HG03066 (cell line): ENCODE data around the gene TM6SF1.

Experiments used
- ATAC-seq: cut with Tn5 transposase; IDR thresholded peaks from one replicate; pipeline ENCODE4 v1.9.1; 2021; ENCODE audit warnings: low read depth; ENCODE audit not compliant: unreplicated experiment

Gene TM6SF1

GRCh38 chr15:83087576-83087975 lies 19.9 kb upstream of the TM6SF1 start:
- no peak for ATAC-seq

GRCh38 chr15:83088876-83089275 lies 18.6 kb upstream of the TM6SF1 start:
- no peak for ATAC-seq

- ATAC-seq, result no peak
These were observed 17.0 kb upstream of the TM6SF1 start for GRCh38 chr15:83090465-83090864.

GRCh38 chr15:83091965-83092308 lies 15.5 kb upstream of the TM6SF1 start:
- ATAC-seq, result peak; percentile 20

- ATAC-seq, result peak; percentile 79
These were observed 15.0 kb upstream of the TM6SF1 start for GRCh38 chr15:83092309-83092976.

- no peak for ATAC-seq
These were observed 12.9 kb upstream of the TM6SF1 start for GRCh38 chr15:83094583-83094982.

GRCh38 chr15:83098079-83098478 lies 9.4 kb upstream of the TM6SF1 start:
- no peak for ATAC-seq

GRCh38 chr15:83099290-83099689 lies 8.2 kb upstream of the TM6SF1 start:
- no peak for ATAC-seq

GRCh38 chr15:83100097-83100646 lies 7.3 kb upstream of the TM6SF1 start:
- no peak for ATAC-seq

- ATAC-seq, result no peak
These were observed 5.1 kb upstream of the TM6SF1 start for GRCh38 chr15:83102346-83102745.

- no peak for ATAC-seq
These were observed 3.3 kb upstream of the TM6SF1 start for GRCh38 chr15:83104141-83104540.

- ATAC-seq, result no peak
These were observed 2.0 kb upstream of the TM6SF1 start for GRCh38 chr15:83105440-83105839.

- ATAC-seq, result peak; percentile 15
These were observed 366 bp downstream of the TM6SF1 start for GRCh38 chr15:83107841-83108181.

GRCh38 chr15:83108266-83109219 lies 1.1 kb downstream of the TM6SF1 start:
- peak; percentile 48 for ATAC-seq

- ATAC-seq, result no peak
These were observed 2.1 kb downstream of the TM6SF1 start for GRCh38 chr15:83109532-83109931.

GRCh38 chr15:83110381-83110780 lies 2.9 kb downstream of the TM6SF1 start:
- ATAC-seq, result no peak

GRCh38 chr15:83111149-83111548 lies 3.7 kb downstream of the TM6SF1 start:
- no peak for ATAC-seq

GRCh38 chr15:83112233-83112955 lies 4.9 kb downstream of the TM6SF1 start:
- ATAC-seq, result no peak

- no peak for ATAC-seq
These were observed 5.5 kb downstream of the TM6SF1 start for GRCh38 chr15:83112956-83113299.

- ATAC-seq, result no peak
These were observed 6.6 kb downstream of the TM6SF1 start for GRCh38 chr15:83113881-83114674.
